Activated CD8-positive, alpha-beta T cell treated with anti-CD3 and anti-CD28 coated beads, Interleukin-2, amount 10 ng/mL, durations not matched to agents 7 days and 5 days (primary cell): ENCODE data around the gene MLC1. TPM values are rescaled to one million over a fixed set of nuclear protein-coding genes. Genes with fewer than 3 reads are reported as not detected.

Experiments
- ATAC-seq: fragments of 150-1000 bp; cut with Tn5 transposase; one replicate; pipeline ENCODE4 v1.10.0; 2021; ENCODE audit warnings: moderate library complexity
- CTCF ChIA-PET: fragments of 350-600 bp; sonication (Branson Sonifier 250); formaldehyde crosslinking; loops from one replicate; lab custom pipeline; 2021; ENCODE audit warnings: antibody characterized with exemption; lab: Charles Lee
- POLR2A ChIA-PET: fragments of 350-600 bp; sonication (Branson Sonifier 250); formaldehyde crosslinking; loops from one replicate; lab custom pipeline; 2021; ENCODE audit warnings: antibody characterized with exemption; lab: Charles Lee
- DNase-seq: peaks from one replicate; pipeline ENCODE4 v3.0.0-alpha.2; 2020
- H3K27ac Mint-ChIP-seq: one replicate; pipeline ENCODE4 v1.8.0; 2021; ENCODE audit warnings: mild to moderate bottlenecking, mixed read lengths
- H3K27me3 Mint-ChIP-seq: one replicate; pipeline ENCODE4 v1.8.0; 2021; ENCODE audit warnings: low read depth, mixed read lengths
- H3K36me3 Mint-ChIP-seq: one replicate; pipeline ENCODE4 v1.8.0; 2021; ENCODE audit warnings: low read depth, mixed read lengths
- H3K4me1 Mint-ChIP-seq: one replicate; pipeline ENCODE4 v1.8.0; 2021; ENCODE audit warnings: low read depth, mixed read lengths
- H3K4me3 Mint-ChIP-seq: one replicate; pipeline ENCODE4 v1.8.0; 2021; ENCODE audit warnings: mild to moderate bottlenecking, mixed read lengths
- H3K9me3 Mint-ChIP-seq: one replicate; pipeline ENCODE4 v1.8.0; 2022; ENCODE audit warnings: mixed read lengths; ENCODE audit not compliant: insufficient read depth
- total RNA-seq, 2 experiments: library from RNA; stranded (reverse); gene quantifications; one replicate each; pipeline ENCODE4 v1.2.3, GENCODE V29; 2021

MLC1 gene
- total RNA-seq, 2 experiments from 2014 or later = 8.3 to 9.4 TPM

DNA sequence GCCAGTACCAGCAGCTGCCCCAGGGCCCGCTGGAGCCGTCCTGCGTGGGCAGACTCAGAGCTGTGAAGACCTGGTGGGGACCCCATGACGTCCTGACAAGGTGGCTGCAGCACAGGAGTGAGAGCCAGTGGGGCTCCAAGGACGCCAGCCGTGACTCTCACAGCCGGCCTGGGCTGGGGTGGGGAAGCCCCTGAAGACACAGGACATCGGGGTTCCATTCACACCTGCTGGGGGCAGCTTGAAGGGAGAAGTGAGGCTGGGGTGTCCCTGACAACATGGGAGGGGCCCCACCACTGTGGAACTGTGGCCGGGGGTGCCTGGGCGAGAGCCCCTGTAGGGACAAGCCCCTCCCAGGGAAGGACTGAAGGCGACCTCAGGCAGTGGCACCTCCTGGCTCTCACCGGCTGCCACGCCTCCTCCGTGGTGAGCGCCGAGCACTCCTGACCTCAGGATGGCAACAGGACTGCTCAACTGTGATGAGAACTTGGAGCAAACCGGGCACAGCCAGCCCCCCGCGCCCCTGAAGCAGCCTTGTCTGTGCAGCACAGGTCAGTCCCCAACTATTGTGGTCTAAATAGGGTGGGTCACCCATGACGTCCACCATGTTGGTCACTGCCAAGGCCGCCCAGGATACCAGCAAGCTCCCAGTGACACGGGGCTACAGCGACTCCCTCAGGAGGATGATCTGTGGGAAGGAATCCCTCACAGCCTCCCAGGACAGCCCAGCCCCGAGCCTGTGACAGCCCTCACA lies 49.9 kb downstream of the MLC1 start:
- POLR2A ChIA-PET = no interaction called here
- no peaks in the 10 kb centered on the region for H3K9me3 Mint-ChIP-seq
- no peak for DNase-seq
- no peaks in the 10 kb centered on the region for H3K36me3 Mint-ChIP-seq
- H3K4me3 Mint-ChIP-seq = no peak overlapping the region
- CTCF ChIA-PET = no interaction called here
- ATAC-seq = no peak
- no peak overlapping the region for H3K27ac Mint-ChIP-seq
- H3K27me3 Mint-ChIP-seq = peaks cover 2% of the 10 kb centered on the region
- H3K4me1 Mint-ChIP-seq = no peaks in the 10 kb centered on the region

DNA sequence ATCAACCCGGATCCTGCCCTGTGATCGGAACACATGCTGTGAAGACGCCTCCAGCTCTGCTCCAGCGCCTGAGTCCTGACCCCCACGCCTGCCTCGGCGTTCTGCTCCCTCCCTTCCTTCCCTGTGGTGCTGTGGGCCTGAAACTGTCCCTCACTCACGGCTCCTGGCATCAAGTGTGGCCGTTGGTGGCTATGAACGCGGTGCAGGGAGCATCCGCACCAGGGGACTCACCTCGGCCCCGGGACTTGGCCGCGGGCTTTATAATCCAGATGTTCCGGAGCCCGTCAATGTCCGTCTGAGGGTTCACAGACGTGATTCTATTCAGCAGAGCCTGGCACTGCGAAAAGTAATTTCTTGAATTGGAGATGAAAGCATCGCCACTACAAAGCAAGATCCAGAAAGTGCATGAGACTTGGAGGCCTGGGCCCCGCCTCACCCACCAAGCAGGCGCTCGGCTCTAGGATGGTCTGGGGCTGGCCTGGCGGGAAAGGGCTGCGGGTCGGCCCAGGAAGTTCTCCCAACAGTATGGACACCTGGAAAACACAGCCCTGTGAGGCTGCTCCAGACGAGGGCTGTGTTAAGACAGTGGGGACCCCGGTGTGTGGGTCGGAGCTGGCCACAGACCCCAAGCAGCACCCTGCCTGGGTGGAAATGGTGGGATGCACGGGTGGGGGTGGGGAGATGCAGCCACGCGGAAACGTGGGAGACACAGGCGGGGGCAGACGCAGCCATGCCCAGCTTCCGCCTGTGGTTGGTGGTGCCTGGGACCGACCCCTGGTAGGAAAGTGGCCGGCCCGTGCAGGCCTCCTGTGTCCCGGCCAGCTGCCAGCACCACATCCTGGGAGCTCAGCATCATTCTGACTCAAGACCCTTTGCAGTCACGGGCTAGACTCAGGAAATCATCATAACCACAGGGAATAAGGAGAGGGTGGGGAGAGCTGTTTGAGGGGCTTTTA lies 50.8 kb downstream of the MLC1 start:
- Mint-ChIP-seq H3K36me3 (no peaks in the 10 kb centered on the region), H3K4me1 (no peaks in the 10 kb centered on the region), H3K4me3 (no peak overlapping the region), H3K9me3 (no peaks in the 10 kb centered on the region), H3K27me3 (peaks cover 2% of the 10 kb centered on the region), H3K27ac (no peak overlapping the region)
- DNase-seq (no peak), ATAC-seq (no peak)
- ChIA-PET CTCF (no interaction called here), POLR2A (no interaction called here)

DNA sequence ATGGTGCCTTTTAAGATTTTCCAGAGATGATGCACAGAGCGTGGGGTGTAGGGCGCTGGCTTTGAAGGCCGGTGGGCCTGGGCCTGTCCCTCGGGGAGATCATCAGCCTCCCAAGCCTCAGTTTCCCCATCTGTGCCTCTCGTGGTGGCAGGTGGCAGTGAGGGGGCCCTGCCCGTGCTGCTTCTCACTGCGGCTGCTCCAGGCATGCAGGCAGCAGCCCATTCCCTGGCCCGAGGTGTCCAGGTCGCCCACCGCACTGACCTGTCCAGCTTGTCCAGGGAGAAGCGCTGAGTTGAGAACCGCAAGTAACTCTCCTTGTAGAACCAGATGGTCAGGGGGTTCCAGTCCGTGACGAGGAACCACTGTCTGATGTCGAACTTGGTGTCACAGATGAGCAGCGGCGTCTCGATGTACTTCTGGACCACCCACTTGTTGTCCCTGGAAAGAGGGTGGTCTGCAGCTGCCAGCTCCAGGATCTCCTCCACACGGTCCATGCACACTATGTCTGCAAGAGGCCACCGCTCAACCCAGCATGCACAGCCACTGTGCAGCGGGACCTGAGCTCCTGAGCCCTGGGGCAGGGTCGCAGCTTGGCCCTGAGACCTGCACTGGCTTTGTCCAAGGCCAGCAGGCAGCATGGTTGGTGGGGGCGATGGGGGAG lies 52.2 kb downstream of the MLC1 start:
- H3K4me3 Mint-ChIP-seq = no peak overlapping the region
- no peak for DNase-seq
- no peak overlapping the region for H3K27ac Mint-ChIP-seq
- no peaks in the 10 kb centered on the region for H3K9me3 Mint-ChIP-seq
- H3K36me3 Mint-ChIP-seq = no peaks in the 10 kb centered on the region
- CTCF ChIA-PET = no interaction called here
- no peak for ATAC-seq
- no peaks in the 10 kb centered on the region for H3K4me1 Mint-ChIP-seq
- POLR2A ChIA-PET = no interaction called here
- H3K27me3 Mint-ChIP-seq = no peaks in the 10 kb centered on the region

DNA sequence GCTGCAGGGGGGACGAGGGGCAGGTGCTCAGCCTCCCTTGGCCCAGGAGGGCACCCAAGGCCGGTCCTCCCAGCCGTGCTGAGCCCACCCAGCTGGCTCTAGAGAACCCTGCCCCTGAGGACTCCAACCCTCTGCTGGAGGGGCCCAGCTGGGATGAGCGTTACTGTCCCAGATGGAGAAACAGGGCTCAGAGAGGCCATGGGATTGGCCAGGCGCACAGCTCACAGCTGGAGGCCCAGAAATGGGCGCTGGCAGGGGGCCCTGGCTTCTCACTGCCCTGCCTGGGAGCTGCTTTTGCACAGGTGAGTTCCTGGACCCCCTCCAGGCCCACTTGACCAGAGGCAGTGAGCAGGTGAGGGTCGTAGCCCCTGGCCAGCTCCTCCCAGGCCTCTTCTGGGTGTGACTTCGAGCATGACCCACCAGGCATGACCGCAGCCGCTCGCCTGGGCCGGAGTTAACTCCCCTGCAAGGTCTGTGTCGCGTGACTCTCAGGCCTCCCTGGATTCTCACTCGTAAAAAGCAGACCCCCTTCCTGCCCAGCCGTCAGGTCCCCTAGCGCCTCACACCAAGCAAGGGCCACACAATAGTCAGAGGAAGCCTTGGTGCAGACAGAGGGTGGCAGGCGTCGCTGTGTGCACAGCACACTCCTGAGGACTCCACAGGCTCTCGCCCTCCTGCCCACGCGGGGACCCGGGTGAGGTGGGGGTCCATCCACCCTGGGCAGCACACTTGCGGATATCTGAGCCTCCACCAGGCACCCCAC lies 52.9 kb downstream of the MLC1 start:
- DNase-seq (no peak), ATAC-seq (no peak)
- POLR2A ChIA-PET = no interaction called here
- Mint-ChIP-seq H3K27ac (no peak overlapping the region), H3K36me3 (no peaks in the 10 kb centered on the region), H3K4me3 (no peak overlapping the region), H3K27me3 (no peaks in the 10 kb centered on the region), H3K9me3 (no peaks in the 10 kb centered on the region), H3K4me1 (peaks cover 4% of the 10 kb centered on the region)
- CTCF ChIA-PET = interaction anchor here (0.7 to 3.8 kb wide), 4 partner anchors 52 to 265 kb away, joined by 3 to 90 read pairs (median 16); no protein-coding TSS in a partner anchor

DNA sequence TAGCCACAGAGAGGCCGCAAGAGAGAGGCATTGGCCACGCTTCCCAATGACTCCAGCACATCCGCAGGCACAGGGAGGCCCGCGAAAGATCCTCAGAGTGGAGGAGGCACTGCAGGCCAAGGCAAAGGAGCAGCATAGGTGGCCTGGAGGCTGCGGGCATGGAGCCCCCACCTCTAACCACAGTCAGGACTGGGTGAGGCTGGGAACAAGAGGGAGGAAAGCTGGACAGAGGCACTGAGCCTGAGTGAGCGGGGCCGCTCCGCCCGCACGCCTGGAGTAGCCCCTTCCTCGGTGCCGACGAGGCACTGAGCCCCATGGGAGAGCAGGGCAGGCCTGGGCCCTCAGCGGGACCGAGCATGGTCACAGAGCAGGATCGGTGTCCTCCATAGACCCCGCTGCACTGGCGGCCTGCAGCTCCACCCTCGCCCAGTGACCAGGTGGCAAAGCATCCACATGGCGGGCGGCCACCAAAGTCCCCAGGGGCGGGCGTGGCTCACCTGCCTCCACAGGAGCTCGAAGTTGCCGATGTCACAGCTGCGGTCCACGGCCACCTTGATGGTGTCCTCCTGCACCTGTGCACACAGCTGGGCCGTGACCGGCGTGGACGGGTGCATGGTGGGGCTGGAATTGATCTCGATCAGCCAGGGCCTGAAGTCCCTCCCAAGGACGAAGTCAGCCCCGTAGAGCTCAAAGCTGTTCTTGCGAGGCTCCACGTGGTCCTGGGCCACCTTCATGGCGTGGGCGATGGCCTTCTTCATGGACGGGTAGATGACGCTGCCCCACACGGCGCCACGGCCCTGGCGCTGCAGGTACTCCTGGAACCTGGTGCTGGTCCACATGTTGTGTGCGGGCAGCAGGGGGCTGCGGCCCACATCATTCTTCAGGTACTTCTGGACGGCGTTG lies 53.8 kb downstream of the MLC1 start:
- Mint-ChIP-seq H3K36me3 (no peaks in the 10 kb centered on the region), H3K4me1 (peaks cover 4% of the 10 kb centered on the region)

DNA sequence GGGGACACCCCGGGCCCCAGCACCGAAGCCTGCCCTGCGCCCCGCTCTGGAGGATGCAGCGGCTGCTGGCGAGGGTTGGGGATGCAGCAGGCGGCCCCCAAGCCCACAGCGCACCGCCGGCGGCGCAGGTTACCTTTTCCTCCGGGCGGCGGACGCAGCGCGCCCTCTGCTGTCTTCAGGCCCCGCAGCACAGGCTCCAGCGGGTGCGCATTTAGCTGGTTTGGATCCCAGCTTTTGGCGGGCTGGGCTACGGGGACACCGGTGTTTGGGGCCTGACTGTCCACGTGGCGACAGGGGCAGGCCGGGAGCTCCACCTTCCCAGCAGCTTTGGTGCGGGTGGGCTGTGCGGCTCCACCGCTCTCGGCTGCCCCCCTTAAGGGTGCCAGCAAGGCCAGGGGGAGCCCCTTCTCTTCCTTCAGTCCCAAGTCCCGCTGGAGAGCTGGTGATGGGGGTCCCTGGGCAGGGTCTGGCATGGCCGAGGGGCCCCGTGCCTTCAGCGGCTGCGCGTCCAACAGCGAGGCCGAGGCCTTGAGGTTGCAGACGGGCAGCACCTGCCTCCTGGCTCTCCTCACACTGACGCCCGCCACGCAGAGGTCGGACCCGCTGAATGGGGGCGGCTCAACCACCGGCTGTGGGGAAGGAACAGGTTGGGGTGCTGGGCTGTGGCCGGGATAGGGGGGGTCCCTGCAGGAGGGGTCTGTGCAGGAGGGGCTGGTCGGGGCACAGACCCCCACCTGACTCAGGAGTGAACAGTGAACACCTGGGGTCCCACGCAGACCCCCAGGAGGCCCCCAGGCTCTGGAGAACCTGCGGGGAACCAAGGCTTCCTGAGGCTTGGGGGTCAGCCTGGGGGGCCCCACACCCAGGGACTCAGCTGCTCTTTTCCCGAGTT lies 54.7 kb downstream of the MLC1 start:
- Mint-ChIP-seq H3K4me1 (peaks cover 4% of the 10 kb centered on the region), H3K9me3 (no peaks in the 10 kb centered on the region), H3K27ac (no peak overlapping the region), H3K36me3 (no peaks in the 10 kb centered on the region), H3K4me3 (no peak overlapping the region), H3K27me3 (no peaks in the 10 kb centered on the region)
- DNase-seq (peak; percentile 86), ATAC-seq (peak; percentile 97)
- CTCF ChIA-PET = interaction anchor here (0.5 to 3.8 kb wide), 37 partner anchors 11 to 268 kb away, joined by 3 to 90 read pairs (median 4); partner anchors contain the start of genes ALG12, CRELD2, IL17REL and MLC1
- POLR2A ChIA-PET = interaction anchor here (0.6 to 1.1 kb wide), 3 partner anchors 68 to 204 kb away, joined by 3 to 4 read pairs (median 3); no protein-coding TSS in a partner anchor

More for the DNA sequence above, 53.8 kb downstream of the MLC1 start:
- POLR2A ChIA-PET = no interaction called here
- Mint-ChIP-seq H3K27ac (no peak overlapping the region), H3K9me3 (no peaks in the 10 kb centered on the region), H3K4me3 (no peak overlapping the region), H3K27me3 (no peaks in the 10 kb centered on the region)
- ATAC-seq (no peak), DNase-seq (no peak)
- CTCF ChIA-PET = interaction anchor here (0.7 to 3.8 kb wide), 16 partner anchors 15 to 269 kb away, joined by 3 to 90 read pairs (median 8); no protein-coding TSS in a partner anchor

DNA sequence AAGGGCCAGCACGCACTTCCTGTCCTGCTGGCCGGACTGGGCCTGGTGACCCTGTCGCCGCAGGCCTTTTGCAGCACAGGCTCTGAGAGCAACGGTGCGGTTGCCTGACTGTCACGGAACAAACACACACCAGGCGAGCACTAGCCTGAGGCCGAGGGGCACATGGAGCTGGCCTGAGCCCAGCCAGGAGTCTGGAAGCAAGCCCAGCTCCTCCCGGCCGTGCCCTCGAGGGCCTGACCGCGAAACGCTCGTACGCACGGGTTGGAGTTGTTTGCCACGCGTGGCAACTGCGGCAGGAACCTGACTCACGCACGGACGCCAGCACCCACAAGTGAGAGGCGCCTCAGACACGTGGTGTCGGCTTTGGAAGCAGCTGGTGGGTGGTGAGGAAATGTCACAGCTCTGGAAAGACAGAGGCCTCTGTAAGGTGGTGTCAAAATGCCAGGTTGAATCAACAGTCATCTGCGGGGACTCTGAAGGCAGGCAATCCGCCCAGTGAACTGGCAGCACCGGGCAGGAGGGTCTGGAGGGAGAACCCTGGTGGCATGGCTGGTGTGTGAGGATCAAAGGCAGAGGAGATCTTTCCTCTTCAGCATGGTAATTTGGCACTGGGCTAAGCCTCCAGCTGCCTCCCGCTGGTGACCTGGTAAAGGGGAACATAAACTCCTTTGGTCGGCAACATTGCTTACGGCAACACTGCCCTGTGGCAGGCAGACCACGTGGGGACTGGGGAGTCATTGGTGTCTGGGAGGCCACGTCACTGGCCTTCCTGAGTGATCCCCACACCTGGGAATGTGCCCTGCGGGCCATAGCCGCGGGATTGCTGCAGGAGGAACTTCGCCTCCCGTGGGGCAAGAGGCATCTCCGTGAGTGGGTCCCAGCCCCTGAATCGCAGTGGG lies 57.3 kb downstream of the MLC1 start:
- ChIA-PET POLR2A (interaction anchor here (1.1 kb wide), 1 partner anchor 32 kb away, joined by 4 read pairs; no protein-coding TSS in a partner anchor), CTCF (interaction anchor here (0.6 to 2.1 kb wide), 3 partner anchors 97 to 341 kb away, joined by 3 to 6 read pairs (median 4); no protein-coding TSS in a partner anchor)
- H3K36me3 Mint-ChIP-seq = no peaks in the 10 kb centered on the region
- no peak overlapping the region for H3K4me3 Mint-ChIP-seq
- no peaks in the 10 kb centered on the region for H3K27me3 Mint-ChIP-seq
- DNase-seq = no peak
- no peak for ATAC-seq
- H3K9me3 Mint-ChIP-seq = no peaks in the 10 kb centered on the region
- peaks cover 4% of the 10 kb centered on the region for H3K4me1 Mint-ChIP-seq
- H3K27ac Mint-ChIP-seq = no peak overlapping the region

DNA sequence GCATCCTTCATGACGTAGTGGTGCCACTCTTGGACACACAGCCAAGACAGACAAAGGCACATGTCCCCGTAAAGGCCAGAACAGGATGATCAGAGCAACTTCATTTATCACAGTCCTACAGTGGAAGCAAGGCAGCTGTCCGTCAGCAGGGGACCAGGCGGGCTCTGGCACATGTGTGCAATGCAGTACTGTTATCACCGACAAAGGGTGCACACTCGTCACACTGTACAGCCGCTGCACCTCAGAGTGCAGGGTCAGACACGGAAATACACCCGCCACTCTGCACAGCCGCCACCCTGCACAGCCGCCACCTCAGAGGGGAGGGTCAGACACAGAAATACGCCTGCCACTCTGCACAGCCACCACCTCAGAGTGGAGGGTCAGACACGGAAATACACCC lies 59.2 kb downstream of the MLC1 start:
- H3K4me3 Mint-ChIP-seq = no peak overlapping the region
- H3K27ac Mint-ChIP-seq = no peak overlapping the region
- no peak for DNase-seq

More for the DNA sequence above, 59.2 kb downstream of the MLC1 start:
- ChIA-PET CTCF (interaction anchor here (1.9 to 2.1 kb wide), 2 partner anchors 95 to 100 kb away, joined by 4 to 6 read pairs; no protein-coding TSS in a partner anchor), POLR2A (no interaction called here)
- Mint-ChIP-seq H3K36me3 (no peaks in the 10 kb centered on the region), H3K4me1 (peaks cover 4% of the 10 kb centered on the region), H3K27me3 (no peaks in the 10 kb centered on the region), H3K9me3 (no peaks in the 10 kb centered on the region)
- ATAC-seq = no peak
